DMS114 treated with DMSO at 0.1 percent for 48 hours (cell line): ENCODE results near the gene OBSL1.

Experiments
- DNase-seq: peaks from one replicate; lab custom pipeline; 2025; ENCODE audit not compliant: unreplicated experiment; lab: John Stamatoyannopoulos, UW

The OBSL1 gene

DNA sequence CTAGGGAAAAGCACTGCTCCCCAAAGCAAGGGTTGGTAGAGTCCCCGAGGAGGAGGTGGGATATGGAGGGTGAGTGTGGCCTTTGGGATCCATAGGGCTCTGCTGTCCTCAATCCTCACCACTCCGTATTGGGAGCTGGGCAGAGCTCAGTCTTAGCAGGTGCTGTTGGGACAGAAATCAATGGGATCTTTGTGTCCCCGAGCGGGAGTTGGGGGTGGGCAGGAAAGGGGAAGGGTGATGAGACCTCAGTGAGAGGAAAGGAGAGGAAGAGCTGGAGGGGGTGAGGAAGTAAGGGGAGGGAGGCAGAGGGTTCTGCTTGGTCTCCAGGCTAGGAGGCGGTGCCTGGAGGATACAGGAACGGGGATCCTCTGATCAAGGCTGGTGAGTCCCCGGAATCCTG, 54.5 kb downstream of the OBSL1 start:
- no peak for DNase-seq

DNA sequence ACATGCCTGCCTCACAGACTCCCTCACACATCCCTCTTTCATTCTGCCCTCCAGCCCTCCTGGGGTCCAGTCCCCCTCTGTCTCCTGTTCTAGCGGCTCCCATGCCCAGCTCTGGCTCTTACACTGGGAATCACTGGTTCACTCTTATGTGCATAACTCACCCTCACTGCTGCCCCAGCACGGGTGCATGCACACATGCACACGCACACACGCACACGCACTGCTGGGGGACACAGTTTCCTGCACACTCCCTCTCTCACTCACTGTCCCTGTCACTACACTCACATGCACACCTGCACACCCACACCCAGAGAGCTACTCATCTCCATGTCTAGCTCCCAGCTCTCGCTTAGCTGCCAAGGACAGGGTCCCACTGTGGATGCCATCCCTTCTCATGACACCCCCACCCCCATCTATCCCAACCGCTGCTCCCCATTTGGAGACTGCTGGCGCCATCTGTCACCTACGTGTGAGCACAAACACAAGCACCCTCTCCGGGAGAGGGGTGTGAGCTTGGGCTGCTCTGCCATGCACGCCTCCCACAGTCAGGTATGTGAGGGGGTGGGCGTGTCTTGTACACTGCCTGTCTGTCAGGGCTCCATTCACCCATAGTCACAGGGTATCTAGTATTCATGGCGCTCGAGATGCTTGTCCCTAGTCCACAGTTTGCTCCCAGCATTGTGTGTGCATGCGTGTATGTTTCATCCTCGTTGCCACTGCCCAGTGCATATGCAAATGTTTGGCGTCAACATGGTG, 55.3 kb downstream of the OBSL1 start:
- no peak for DNase-seq

DNA sequence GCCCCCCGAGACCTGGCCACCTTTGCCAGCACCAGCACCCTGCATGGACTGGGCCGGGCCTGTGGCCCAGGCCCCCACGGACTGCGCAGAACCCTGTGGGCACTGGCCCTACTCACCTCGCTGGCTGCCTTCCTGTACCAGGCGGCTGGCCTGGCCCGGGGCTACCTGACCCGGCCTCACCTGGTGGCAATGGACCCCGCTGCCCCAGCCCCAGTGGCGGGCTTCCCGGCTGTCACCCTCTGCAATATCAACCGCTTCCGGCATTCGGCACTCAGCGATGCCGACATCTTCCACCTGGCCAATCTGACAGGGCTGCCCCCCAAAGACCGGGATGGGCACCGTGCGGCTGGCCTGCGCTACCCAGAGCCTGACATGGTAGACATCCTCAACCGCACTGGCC, 56.5 kb downstream of the OBSL1 start:
- no peak for DNase-seq

DNA sequence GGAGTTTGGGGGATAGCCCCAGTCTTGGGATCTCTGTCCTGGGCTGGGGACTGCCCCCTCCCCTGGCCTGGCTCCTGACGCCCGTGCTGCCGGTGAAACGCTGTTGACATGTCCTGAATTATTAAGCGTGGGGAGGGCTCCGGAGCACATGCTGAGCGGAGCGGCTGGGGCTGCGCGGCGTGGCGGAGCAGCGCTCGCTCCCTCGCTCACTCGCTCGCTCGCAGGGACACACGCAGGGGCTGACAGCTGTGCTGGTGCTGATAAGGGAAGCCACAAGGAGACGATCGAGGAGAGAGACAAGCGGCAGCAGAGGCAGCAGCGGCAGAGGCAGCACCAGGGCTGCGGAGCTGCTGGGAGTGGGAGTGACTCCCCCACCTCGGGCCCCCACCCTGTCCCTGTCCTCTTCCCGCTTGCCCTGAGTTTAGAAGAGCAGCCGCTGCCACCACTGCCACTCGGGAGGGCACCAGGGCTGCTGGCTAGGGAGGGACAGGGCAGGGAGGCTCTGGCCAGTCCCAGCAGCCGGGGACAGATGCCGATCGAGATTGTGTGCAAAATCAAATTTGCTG, 57.1 kb downstream of the OBSL1 start, which contains the start of gene ASIC4:
Gene ASIC4 (plus strand): TSS at position 287 of the 566 bp plus-strand sequence. CDS start 243 bp downstream, at position 530.
- no peak for DNase-seq

DNA sequence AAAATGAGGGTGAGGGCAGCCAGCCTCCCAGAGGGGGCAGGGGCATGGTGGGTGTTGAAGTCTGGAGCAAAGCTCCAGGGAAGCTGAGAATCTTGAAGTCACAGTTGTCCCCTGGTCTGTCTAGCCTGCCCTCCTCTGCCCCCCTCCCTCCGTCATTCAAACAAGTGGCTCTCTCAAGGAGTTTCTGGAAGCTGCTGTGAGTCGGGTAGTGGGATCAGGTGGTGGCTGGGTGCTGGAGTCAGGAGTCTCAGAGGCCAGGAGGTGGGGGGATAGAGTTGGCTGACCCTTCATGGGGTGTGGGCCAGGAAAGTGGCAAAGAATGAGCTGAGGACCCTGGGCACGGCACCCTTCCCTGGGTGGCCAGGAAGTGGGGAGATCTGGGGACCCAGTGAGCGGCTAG, 57.6 kb downstream of the OBSL1 start:
- no peak for DNase-seq

DNA sequence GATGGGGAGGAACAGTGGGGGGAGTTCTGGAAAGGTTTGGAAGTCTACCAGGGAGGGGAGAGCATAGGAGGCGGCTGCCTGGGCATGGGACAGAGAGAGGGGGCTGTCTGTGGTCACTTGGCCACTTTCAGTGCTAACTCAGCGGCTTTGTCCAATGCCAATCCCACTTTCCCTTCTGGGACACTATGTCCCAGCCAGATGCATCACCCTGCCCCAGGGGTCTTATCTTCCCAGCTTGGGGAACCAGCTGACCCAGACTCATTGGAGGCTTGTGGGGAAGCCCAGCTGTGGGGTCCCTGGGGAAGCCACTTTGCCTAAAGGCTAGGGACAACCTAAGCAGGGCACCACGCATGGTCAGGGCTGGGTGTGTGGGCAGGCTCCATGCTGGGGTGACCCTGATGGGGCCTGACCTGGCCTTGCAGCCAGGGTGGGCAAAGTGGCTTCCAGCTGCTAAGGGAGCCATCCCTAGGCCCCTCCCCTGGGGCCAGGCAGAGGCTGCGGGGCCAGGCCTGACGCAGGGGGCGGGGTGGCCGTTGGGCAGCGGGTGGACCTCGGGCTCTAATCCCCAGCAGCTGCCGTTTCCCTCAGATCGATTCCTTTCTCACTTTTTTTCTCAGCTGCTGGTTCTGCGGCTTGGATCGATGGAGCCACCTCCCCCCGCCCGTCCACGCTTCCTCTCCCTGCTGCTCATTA, 58.7 kb downstream of the OBSL1 start:
- no peak for DNase-seq

DNA sequence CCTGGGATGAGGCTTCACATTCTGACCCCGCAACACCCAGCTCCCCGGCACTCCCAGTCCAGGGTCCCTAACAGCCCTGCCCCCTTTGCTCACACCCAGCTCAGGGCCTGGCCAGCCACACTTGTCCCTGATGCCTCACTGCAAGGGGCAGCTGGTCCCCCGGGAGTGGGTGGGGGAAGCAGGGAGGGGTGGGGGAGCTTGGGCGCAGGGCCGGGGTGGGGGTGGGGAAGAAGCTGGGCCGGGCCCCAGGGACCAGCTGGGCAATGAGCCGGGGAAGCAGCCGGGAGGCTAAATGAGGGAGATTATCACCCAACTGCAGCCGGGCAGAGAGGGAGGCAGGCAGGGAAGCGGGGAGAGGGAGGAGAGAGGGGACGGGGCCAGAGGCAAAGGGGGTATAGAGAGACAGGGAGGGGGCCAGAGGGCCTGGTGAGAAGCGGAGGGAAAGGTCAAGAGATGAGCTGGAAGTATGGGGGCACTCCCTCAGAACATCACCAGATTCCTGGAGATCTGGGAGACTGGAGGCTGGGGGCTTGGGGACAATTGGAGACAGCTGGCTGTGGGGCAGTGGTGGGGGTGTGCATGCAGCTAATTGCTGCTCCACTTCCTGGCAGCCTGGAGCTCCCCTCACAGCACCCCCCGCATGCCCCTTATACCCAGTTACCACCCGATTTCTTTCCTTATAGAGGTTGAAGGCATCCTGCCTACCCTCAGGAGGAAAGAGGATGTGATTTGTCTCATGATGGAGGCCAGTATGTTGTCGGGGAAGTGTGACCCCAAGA, 59.6 kb downstream of the OBSL1 start:
- no peak for DNase-seq

DNA sequence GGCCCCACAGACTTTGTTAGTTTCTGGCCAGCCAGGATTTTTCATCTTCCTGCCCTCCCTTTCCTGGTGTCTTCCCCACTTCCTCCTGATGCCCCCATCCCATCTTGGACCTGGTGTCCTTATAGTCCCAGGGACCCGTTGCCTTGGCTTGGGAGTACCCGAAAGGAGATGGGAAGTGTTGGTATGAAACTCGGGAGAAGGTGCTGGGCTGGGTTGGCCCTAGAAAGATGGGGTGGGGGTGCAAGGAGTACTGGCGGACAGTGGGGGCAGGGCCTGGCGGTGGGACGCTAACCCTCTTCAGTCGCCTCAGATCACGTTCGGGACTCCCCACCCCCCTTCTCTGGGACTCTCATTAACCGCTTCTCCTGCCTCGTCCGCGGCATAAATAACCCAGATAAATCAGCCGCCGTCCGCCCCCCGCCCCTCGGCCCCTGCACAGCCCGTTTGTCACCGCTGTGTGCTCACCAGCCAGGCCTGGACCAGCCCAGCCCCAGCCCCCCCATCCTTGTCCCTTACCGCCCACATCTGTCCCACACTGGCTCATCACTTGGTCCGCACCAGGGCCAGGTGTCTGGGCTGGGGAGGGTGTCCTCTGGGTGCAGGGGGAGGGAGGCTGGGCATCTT, 60.7 kb downstream of the OBSL1 start:
- DNase-seq = no peak

DNA sequence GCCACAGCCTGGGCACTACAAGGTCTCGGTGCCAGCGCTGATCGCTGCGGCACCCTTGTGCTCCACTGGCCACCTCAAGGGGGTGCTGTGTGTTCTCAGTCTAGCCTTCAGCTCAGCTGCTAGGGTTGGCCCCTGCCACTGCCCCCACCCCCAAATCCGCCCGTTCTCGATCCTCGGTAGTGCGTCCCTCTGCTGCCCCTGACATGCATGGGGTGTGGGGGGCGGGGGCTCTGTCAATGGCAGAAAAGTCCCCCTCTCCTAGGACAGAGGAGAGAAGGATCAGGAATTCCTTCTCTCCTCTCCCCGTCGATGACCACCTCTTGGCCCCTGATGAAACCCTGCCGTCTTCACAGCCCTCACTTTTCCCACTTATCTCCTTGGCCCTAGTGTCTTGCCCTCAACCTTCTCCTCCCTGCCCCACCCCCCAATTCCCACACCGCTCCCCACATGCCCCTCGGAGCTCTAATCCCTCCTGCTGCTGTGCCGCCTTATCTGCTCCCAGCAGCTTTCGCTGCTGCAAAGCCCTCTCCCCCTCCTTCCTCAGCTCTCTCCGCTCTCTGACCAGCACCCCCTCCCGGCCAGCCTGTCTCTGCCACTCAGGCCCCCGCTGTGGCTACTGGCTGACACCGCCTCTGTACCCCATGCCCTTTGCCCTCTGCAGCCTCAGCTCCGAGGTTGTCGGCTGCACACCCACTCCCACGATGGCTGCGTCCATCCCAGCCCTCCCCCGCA, 61.4 kb downstream of the OBSL1 start:
- DNase-seq = no peak

DNA sequence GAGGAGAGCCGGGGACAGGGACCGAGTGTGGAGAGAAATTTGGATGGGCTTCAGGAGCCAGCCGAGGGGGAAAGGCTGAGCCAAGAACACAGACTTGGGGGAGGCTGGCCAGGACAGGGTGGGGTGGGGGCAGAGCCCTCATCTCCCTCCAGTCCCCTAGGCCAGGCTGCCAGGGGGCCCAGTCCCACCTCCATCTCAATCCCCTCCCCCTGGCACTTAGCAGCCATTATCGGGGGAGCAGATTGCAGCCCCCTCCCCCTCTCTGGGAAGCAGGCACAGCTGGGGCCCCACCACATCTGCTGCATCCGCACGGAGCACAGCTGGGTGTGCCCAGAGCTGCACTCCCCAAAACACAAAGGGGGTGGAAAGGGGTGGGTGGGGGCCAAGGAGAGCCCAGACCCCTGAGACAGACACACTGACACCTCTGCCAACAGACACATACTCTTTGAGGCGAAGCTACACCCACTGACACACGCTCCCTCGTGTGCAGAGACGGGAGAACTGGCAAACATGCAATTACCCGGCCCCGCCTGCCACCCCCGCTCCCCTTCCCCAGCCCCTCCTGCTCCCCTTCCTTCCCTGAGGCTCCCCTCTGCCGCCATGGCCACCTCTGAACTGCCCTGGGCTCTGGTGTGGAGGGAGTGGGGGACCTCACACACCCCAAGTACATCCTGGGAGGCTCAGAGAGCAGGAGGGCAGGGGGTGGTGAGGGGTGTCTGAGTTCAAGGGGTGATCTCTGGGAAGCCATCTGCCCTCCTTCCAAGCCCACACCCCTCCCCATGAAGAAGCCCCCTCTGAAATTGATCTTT, 62.2 kb downstream of the OBSL1 start:
- DNase-seq = no peak

DNA sequence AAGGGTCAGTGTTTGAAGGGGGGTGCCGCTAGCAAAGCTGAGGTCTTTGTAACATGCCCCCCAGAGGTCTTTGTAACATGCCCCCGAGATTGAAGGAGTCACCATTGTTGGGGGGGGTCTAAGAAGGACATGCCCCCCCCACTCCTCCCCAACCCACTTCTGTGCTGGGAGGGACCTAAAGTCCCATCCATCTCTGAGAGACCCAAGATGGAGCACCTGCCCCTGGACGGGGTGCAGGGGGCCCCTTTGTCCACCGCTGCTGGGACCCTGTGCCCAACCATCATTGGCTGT, 63.0 kb downstream of the OBSL1 start:
- no peak for DNase-seq

DNA sequence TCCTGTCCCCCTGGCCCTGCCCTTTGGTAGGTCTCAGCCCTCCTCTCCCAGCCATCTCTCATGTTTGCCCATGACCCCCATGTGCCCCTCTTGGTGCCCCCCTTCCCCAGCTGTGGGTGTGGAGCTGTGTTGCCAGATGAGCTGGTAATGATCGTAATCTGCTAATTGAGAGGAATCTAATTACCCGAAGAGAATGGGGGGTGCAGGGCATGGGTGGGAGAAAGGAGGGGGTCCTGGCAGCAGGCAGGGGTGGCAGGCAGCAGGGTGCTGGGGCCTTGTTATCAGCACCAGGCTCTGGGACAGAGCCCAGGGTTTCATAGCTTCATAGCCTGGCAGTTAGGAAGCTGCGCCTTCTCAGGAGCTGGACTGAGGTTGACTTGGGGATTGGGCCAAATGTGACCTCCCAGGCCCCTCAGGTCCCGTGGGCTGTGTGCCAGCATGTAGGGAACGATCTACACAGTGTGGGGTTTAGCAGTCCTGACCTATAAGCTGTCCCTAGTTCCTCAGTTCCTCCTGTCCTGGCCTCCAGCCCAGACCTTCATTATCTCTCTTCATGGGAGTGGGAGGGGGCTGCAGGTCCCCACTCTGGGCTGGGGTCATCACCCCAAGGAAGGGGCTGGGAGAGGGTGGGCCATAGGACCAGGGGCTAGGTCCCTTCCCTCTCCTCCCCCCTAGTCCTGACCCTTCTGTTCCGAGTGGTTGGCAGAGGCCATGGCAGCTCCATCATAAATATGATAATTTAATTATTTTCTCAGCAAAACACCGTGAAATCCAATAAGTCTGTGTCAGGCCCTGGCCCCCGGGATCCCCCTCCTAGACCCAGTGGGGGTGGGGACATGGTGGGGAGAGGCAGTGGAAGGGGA, 63.5 kb downstream of the OBSL1 start:
- no peak for DNase-seq

DNA sequence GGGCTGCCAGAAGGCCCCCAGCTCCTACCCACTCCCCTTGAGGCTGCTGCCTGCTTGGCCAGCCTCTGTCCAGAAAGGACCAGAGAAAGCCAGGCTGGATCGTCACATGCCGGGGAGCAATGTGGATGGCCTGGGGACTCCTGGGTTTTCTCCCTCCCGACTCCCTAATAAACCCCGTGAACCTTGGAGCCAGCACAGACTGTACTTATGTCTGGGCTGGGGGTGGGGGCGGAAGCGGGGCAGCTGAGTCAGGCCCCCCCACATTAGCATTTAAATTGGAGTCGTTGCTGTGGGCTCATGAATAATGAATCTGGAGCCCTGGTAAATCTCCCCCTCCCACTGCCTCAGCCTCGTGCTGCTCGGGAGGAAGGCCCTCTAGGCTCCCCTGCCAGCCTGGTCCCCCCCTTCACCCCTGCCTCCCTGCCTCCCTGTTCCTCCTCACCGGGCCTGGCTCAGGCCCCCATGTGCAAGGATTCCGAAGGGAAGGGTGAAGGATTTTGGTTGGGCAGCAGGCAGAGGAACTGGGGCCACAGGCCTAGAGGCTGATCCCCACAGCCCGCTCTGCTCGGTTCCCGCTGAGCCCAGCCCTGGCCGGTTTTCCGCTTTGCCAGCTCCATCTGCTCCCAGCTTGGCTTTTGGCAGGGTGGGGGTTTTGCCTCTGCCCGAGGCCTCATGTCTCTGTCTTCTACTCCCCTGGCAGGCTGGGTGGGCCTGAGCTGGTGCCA, 64.4 kb downstream of the OBSL1 start:
- DNase-seq = no peak

DNA sequence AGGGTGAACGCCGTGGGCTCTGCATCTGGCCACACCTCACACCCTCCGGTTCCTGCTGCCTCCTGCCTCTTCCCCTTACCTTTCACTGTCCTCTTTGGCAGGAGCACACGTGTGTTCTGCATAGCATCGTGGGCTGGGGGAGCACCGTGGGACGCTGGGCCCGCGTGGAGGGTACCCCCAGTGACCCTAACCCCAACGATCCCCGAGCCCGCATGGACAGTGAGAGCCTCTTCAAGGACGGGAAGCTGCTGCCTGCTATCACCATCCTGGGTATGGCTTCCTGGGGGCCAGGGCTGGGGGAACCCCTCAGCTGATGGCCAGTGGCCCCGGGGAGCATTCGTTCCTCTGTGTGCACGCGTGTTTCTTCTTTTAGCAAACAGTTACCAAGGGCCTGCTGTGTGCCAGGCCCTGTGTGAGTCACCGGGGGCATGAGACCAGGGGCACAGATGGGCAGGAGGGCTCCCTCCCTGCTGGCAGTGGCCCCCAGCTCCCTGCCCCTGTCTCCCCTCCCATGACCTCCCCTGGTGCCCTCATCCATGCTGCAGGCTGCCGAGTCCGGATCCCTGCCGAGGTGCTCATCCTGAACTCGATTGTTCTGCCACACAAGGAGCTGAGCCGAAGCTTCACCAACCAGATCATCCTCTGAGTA, 65.1 kb downstream of the OBSL1 start:
- DNase-seq = no peak

DNA sequence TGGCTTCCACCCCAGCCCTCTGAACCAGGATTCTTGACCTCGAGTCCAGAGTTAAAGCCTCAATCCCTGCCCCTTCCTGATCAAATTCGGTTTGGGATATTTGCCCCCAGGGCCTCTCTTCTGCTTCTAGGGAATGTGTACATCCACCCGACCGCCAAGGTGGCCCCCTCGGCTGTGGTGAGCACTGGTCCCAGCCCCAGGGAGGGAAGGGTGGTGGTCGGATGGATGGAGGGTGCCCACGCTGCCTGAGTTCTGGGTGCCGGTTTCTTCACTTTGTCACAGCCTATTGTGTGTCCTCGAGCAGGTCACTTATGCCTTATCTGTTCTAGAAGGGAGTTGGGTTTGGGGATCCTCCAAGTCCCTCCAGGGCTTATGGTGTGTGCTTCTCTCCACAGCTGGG, 65.8 kb downstream of the OBSL1 start:
- DNase-seq = no peak

DNA sequence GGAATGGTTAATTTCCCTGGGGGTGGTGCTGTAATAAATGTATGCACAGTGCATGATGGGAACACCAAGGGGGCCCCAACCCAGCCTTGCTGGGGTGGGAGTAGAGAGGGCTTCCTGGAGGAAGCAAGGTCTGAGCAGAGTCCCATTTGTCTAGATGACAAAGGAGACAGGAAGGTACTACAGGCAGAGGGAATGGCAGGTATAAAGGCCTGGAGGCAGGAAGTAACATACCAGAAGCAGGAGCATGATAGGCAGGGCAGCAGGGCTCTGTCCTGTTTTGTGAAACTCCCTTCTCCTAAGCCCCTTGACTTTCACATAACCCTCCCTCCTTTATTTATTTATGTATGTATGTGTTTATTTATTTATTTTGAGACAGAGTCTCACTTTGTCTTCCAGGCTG, 68.7 kb downstream of the OBSL1 start:
- no peak for DNase-seq

DNA sequence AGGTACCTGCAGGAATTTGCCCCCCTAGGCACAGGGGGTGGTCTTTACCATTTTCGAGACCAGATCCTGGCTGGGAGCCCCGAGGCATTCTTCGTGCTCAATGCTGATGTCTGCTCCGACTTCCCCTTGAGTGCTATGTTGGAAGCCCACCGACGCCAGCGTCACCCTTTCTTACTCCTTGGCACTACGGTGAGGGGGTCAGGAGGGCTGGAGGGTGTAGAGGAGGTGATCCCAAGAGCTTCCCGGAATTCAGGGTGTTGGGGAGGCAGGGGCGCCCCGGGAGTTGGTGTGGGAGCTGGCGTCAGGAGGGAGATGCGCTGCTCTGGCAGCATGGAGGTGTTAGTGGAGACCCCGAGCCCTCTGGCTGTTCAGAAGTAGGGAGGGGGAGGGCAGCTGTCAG, 69.5 kb downstream of the OBSL1 start:
- no peak for DNase-seq
